Measurements from ENCODE around the gene CCDC70. TPM values are rescaled to one million over a fixed set of nuclear protein-coding genes. Genes with fewer than 3 reads are reported as not detected.
A peak's percentile ranks its signal among the peaks of the same experiment; 100 is the strongest.

CCDC70 gene
- total RNA-seq, 1 experiment from 2014 or later, result not detected

GRCh38 chr13:51832471-51833152, 29.2 kb upstream of the CCDC70 start:
- intact Hi-C loops (cut with micrococcal nuclease; ENCODE audit: unreplicated experiment), result loop anchor here (2.0 kb wide), 1 partner anchor 706 kb away; no protein-coding TSS in a partner anchor
- peak; percentile 60 for TF ChIP-seq CTCF (conservative IDR thresholded peaks at IDR 0.05; ENCODE audit: low read depth, low read length)
- TF ChIP-seq EZH2 (IDR thresholded peaks at IDR 0.05; ENCODE audit: borderline replicate concordance, low read depth, low read length, poor library complexity, severe bottlenecking), result no peak
- POLR2A ChIA-PET (ENCODE audit: low non-redundant PET), result no interaction called here

GRCh38 chr13:51833980-51834379, 27.8 kb upstream of the CCDC70 start:
- ChIA-PET CTCF (interaction anchor here (0.6 kb wide), 1 partner anchor 9 kb away, joined by 4 read pairs; no protein-coding TSS in a partner anchor), POLR2A (ENCODE audit: low non-redundant PET) (no interaction called here)
- Histone ChIP-seq H3K36me3 (ENCODE audit: insufficient read depth, low read length, poor library complexity, severe bottlenecking) (no peaks in the 10 kb centered on the region), H3K9me3 (ENCODE audit: low read depth, low read length, poor library complexity, severe bottlenecking) (no peaks in the 10 kb centered on the region), H3K27ac (ENCODE audit: low read depth, low read length, poor library complexity, severe bottlenecking) (no peak overlapping the region), H3K4me3 (ENCODE audit: low read depth, low read length, poor library complexity, severe bottlenecking) (no peak overlapping the region), H3K4me1 (ENCODE audit: insufficient read depth, low read length, poor library complexity, severe bottlenecking) (no peaks in the 10 kb centered on the region), H3K27me3 (replicated peaks; ENCODE audit: insufficient read depth, low read depth, low read length, poor library complexity) (no peaks in the 10 kb centered on the region)
- TF ChIP-seq CTCF (conservative IDR thresholded peaks at IDR 0.05; ENCODE audit: low read depth, low read length) (no peak), EZH2 (IDR thresholded peaks at IDR 0.05; ENCODE audit: borderline replicate concordance, low read depth, low read length, poor library complexity, severe bottlenecking) (no peak)
- no peak for DNase-seq (ENCODE audit: low spot score)
- intact Hi-C loops (cut with micrococcal nuclease; ENCODE audit: unreplicated experiment), result loop anchor here (2.0 kb wide), 1 partner anchor 707 kb away; no protein-coding TSS in a partner anchor
- no TSS peak for BruUV-seq (replicated peaks)

More at GRCh38 chr13:51832471-51833152, 29.2 kb upstream of the CCDC70 start:
- Histone ChIP-seq H3K36me3 (ENCODE audit: insufficient read depth, low read length, poor library complexity, severe bottlenecking) (no peaks in the 10 kb centered on the region), H3K27ac (ENCODE audit: low read depth, low read length, poor library complexity, severe bottlenecking) (no peak overlapping the region), H3K27me3 (replicated peaks; ENCODE audit: insufficient read depth, low read depth, low read length, poor library complexity) (no peaks in the 10 kb centered on the region), H3K4me1 (ENCODE audit: insufficient read depth, low read length, poor library complexity, severe bottlenecking) (no peaks in the 10 kb centered on the region), H3K4me3 (ENCODE audit: low read depth, low read length, poor library complexity, severe bottlenecking) (no peak overlapping the region), H3K9me3 (ENCODE audit: low read depth, low read length, poor library complexity, severe bottlenecking) (no peaks in the 10 kb centered on the region)
- CTCF ChIA-PET, result interaction anchor here (0.6 to 1.0 kb wide), 4 partner anchors 14 to 721 kb away, joined by 3 to 8 read pairs (median 3); no protein-coding TSS in a partner anchor
- no TSS peak for BruUV-seq (replicated peaks)
- peak; percentile 72 for DNase-seq (ENCODE audit: low spot score)

GRCh38 chr13:51834581-51835171, 27.1 kb upstream of the CCDC70 start:
- Histone ChIP-seq H3K27ac (ENCODE audit: low read depth, low read length, poor library complexity, severe bottlenecking) (no peak overlapping the region), H3K4me1 (ENCODE audit: insufficient read depth, low read length, poor library complexity, severe bottlenecking) (no peaks in the 10 kb centered on the region), H3K36me3 (ENCODE audit: insufficient read depth, low read length, poor library complexity, severe bottlenecking) (no peaks in the 10 kb centered on the region), H3K27me3 (replicated peaks; ENCODE audit: insufficient read depth, low read depth, low read length, poor library complexity) (no peaks in the 10 kb centered on the region), H3K4me3 (ENCODE audit: low read depth, low read length, poor library complexity, severe bottlenecking) (no peak overlapping the region), H3K9me3 (ENCODE audit: low read depth, low read length, poor library complexity, severe bottlenecking) (no peaks in the 10 kb centered on the region)
- POLR2A ChIA-PET (ENCODE audit: low non-redundant PET), result no interaction called here
- BruUV-seq (replicated peaks), result no TSS peak
- intact Hi-C loops (cut with micrococcal nuclease; ENCODE audit: unreplicated experiment), result no loop called here
- TF ChIP-seq CTCF (conservative IDR thresholded peaks at IDR 0.05; ENCODE audit: low read depth, low read length) (no peak), EZH2 (IDR thresholded peaks at IDR 0.05; ENCODE audit: borderline replicate concordance, low read depth, low read length, poor library complexity, severe bottlenecking) (no peak)
- CTCF ChIA-PET, result interaction anchor here (0.6 to 0.7 kb wide), 2 partner anchors 9 to 125 kb away, joined by 3 to 4 read pairs; no protein-coding TSS in a partner anchor
- DNase-seq (ENCODE audit: low spot score), result peak; percentile 14
